GM18502 (cell line): ENCODE data around the gene RHBDD2.
A peak's percentile ranks its signal among the peaks of the same experiment; 100 is the strongest.
"Not testable (repeated sequence)": the region's sequence is repeated elsewhere in the genome, so short reads cannot be mapped to it uniquely, and the experiment has no call there.

ENCODE experiments used
- ATAC-seq: cut with Tn5 transposase; IDR thresholded peaks from one replicate; pipeline ENCODE4 v1.9.1; 2021; ENCODE audit warnings: mild to moderate bottlenecking; ENCODE audit not compliant: unreplicated experiment, poor library complexity

Gene RHBDD2

DNA sequence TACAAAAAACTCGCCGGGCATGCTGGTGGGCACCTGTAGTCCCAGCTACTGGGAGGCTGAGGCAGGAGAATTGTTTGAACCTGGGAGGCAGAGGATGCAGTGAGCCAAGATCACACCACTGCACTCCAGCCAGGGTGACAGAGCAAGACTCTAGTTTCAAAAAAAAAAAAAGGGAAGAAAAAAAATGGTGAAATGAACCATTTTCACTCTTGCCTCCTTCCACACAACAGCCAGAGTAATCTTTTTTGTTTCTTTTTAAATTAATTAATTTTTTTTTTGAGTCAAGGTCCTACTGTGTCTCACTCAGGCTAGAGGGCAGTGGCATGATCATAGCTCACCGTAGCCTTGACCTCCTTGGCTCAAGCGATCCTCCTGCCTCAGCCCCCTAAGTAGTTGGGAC, 14.6 kb upstream of the RHBDD2 start:
- ATAC-seq = not testable (repeated sequence)

- ATAC-seq = no peak
These were observed 12.7 kb upstream of the RHBDD2 start for GRCh38 chr7:75866114-75866488.

- no peak for ATAC-seq
These were observed 12.1 kb upstream of the RHBDD2 start for GRCh38 chr7:75866489-75867389.

GRCh38 chr7:75867390-75867717, 11.5 kb upstream of the RHBDD2 start:
- no peak for ATAC-seq

DNA sequence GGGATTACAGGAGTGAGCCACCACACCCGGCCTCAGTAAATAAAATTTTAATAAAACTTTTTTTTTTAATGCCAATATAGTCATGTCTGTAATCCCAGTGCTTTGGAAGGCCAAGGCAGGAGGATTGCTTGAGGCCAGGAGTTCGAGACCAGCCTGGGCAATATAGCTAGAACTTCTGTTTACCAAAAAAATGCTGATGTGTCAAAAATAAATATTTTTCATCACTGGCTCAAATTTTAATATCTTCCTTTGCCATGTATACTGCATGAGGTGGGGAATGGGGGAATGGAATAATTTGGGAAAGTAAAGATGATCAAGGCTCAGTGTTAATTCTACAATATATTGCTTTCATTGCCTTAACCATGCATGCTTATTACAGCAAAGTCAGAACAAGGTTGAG, 10.7 kb upstream of the RHBDD2 start:
- ATAC-seq = no peak

- ATAC-seq = no peak
These were observed 9.0 kb upstream of the RHBDD2 start for GRCh38 chr7:75869776-75870379.

DNA sequence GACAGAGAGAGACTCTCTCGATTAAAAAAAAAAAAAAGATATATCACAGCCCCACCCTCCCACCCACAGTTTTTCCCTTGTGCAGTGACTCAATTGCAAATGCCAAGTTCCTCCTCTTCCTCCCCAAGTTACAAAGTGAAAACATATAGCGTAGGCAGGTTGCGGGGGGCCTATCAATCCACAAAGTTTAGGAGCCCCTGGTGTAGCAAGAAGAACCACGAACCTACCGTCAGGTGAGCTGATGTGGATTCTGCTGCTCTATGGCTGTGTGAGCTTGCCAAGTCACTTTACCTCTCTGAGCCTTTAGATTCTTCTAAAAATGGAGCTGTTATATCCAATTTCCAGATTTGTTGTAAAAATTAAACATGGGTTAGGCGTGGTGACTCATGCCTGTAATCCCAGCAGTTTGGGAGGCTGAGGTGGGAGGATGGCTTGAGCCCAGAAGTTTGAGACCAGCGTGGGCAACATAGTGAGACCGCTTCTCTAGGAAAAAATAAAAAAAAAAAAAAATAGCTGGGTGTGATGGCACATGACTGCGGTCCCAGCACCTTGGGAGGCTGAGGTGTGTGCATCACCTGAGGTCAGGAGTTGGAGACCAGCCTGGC, 8.2 kb upstream of the RHBDD2 start:
- ATAC-seq = no peak

- ATAC-seq = no peak
These were observed 6.6 kb upstream of the RHBDD2 start for GRCh38 chr7:75872073-75872782.

- ATAC-seq = not testable (repeated sequence)
These were observed 4.7 kb upstream of the RHBDD2 start for GRCh38 chr7:75874180-75874579.

GRCh38 chr7:75875113-75876080, 3.4 kb upstream of the RHBDD2 start:
- ATAC-seq = no peak

GRCh38 chr7:75876126-75876881, 2.5 kb upstream of the RHBDD2 start:
- ATAC-seq = no peak

DNA sequence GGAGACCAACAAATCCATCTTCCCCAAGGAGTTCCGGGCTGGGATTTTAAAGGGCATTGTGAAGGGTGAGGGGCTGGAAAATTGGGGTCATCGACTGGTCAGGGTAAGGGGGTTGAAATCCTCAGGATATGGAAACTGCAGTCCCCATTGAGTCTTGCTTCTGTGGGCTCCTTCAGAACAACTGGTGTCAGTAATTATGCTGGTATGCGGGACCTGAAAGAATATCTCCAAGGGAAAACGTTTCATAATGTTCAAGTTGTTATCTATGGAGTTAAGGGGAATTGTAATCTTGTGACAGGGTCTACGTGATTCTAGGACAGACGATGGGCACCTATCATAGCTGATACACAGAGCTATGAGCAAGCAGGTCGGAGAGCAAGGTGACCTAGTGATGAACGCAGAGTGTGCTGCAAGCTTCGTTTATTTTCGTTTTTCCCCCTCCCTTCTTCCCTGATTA, 494 bp upstream of the RHBDD2 start:
- peak; percentile 37 for ATAC-seq

- no peak for ATAC-seq
These were observed 944 bp downstream of the RHBDD2 start for GRCh38 chr7:75879771-75880184.

- ATAC-seq = no peak
These were observed 1.4 kb downstream of the RHBDD2 start for GRCh38 chr7:75880242-75880641.

GRCh38 chr7:75881436-75882095, 2.7 kb downstream of the RHBDD2 start:
- no peak for ATAC-seq

DNA sequence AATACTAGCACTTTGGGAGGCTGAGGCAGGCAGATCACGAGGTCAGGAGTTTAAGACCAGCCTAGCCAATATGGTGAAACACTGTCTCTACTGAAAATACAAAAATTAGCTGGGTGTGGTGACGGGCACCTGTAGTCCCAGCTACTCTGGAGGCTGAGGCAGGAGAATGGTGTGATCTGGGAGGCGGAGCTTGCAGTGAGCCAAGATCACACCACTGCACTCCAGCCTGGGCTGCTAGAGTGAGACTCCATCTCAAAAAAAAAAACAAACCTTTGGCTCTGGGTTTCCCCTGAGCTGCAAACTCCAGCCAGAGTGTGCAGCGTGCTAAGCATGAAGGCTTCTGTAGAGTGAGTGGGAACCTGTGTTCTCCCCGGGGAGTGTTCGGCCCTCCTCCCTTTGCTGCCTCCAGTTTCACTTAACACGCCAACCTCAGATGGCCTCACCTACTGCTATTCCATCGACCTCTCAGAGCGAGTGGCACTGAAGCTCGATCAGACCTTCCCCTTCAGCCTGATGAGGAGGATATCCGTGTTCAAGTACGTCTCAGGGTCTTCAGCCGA, 4.5 kb downstream of the RHBDD2 start:
- not testable (repeated sequence) for ATAC-seq

DNA sequence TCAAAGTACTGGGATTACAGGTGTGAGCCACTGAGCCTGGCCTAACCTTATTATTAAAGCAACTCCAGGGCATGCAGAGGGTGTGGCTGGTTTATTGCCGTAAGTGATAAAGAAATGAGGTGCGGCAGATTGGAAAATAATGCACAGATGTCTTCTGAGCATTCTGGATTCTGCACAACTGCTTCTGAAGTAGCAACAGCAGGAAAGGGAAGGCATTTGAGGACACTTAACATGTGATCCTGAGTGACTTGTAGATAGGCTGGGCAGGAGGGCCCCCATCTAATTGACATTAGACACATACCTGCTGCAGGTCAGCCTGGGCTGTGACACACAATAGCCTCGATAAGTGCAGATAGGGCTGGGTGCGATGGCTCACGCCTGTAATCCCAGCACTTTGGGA, 5.6 kb downstream of the RHBDD2 start:
- ATAC-seq = no peak

GRCh38 chr7:75885036-75885435, 6.2 kb downstream of the RHBDD2 start:
- no peak for ATAC-seq
